ENCODE data around the gene TFCP2L1. TPM values are rescaled to one million over a fixed set of nuclear protein-coding genes. Genes with fewer than 3 reads are reported as not detected.

TFCP2L1 gene
- total and polyA plus RNA-seq, 2 donors (not counting 1 experiment from before 2014, with no cell fraction given): not detected

DNA sequence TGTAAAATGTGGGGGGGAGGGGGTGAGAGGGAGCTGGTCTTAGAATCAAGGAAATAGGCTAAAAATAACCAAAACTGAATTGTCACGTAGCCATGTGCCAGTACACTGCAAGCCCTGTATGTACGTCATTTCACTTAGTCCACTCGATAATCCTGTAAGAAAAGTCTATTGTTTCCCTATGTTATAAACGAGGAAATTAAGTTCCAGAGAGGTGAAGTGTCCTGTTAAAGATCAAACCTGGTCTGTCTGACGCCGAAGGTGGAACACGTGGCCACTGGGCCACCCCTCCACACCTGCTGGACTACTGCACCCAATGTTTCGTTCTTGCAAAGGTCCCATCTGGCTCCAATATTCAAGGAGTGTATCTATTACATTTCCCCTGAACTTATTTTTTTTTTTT is 29.6 kb downstream of the TFCP2L1 start:
- no peaks in the 10 kb centered on the region for H3K4me1 ChIP-seq (ENCODE audit: control insufficient read depth, extremely low read depth, insufficient read depth, low read length)
- DNase-seq (ENCODE audit: low read depth in 2 of 2): no peak
- no peaks in the 10 kb centered on the region for H3K9me3 ChIP-seq (ENCODE audit: control insufficient read depth, insufficient read depth, low read depth, low read length)
- H4K20me1 ChIP-seq (ENCODE audit: control insufficient read depth, extremely low read depth, insufficient read depth, low read length): no peaks in the 10 kb centered on the region
- TF ChIP-seq, protein P1, sequence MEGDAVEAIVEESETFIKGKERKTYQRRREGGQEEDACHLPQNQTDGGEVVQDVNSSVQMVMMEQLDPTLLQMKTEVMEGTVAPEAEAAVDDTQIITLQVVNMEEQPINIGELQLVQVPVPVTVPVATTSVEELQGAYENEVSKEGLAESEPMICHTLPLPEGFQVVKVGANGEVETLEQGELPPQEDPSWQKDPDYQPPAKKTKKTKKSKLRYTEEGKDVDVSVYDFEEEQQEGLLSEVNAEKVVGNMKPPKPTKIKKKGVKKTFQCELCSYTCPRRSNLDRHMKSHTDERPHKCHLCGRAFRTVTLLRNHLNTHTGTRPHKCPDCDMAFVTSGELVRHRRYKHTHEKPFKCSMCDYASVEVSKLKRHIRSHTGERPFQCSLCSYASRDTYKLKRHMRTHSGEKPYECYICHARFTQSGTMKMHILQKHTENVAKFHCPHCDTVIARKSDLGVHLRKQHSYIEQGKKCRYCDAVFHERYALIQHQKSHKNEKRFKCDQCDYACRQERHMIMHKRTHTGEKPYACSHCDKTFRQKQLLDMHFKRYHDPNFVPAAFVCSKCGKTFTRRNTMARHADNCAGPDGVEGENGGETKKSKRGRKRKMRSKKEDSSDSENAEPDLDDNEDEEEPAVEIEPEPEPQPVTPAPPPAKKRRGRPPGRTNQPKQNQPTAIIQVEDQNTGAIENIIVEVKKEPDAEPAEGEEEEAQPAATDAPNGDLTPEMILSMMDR (conservative IDR thresholded peaks at IDR 0.05 in 1 of 2, IDR thresholded peaks at IDR 0.05 in 1 of 2; ENCODE audit: low read depth in 1 of 2, low read length in 2 of 2): no peak
- no peak for TF ChIP-seq EZH2 (IDR thresholded peaks at IDR 0.05; ENCODE audit: low read length, missing control alignments)
- no peaks in the 10 kb centered on the region for H3K79me2 ChIP-seq (ENCODE audit: control insufficient read depth, insufficient read depth, low read length)
- H3K36me3 ChIP-seq (ENCODE audit: control insufficient read depth, insufficient read depth, low read length): no peaks in the 10 kb centered on the region
- no peak overlapping the region for H3K4me3 ChIP-seq (replicated peaks in 1 of 4; ENCODE audit: control extremely low read depth in 1 of 4, insufficient read depth in 1 of 4, low read depth in 3 of 4, low read length in 4 of 4)
- no peak overlapping the region for H3K9ac ChIP-seq (ENCODE audit: insufficient read depth, low read length)
- H2AFZ ChIP-seq (ENCODE audit: low read length): no peak overlapping the region
- peaks cover 4% of the 10 kb centered on the region for H3K27me3 ChIP-seq (ENCODE audit: control insufficient read depth, insufficient read depth, low read length)
- no peak overlapping the region for H3K27ac ChIP-seq (ENCODE audit: insufficient read depth, low read length)
- no peak overlapping the region for H3K4me2 ChIP-seq (ENCODE audit: extremely low read depth, insufficient read depth, low read length)

DNA sequence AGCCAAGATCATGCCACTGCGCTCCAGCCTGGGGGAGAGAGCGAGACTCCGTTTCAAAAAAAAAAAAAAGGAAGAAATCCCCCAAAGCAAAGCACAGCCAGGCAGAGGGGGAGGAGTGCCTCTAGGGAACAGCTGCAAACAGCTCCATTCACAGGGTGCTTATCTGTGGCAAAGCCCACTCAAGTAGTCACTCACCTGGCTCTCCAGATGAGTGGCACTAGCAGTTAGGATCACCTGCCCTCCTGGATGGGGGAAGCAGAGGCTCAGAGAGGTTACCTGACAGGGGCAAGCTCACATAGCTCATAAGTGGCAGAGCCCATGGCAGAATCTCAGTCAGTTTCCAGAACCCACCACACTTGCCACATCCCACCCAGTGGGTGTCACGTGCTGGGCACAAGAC is 30.3 kb downstream of the TFCP2L1 start:
- Histone ChIP-seq H3K4me3 (replicated peaks in 1 of 4; ENCODE audit: control extremely low read depth in 1 of 4, insufficient read depth in 1 of 4, low read depth in 3 of 4, low read length in 4 of 4) (no peak overlapping the region), H3K9me3 (ENCODE audit: control insufficient read depth, insufficient read depth, low read depth, low read length) (no peaks in the 10 kb centered on the region), H3K27me3 (ENCODE audit: control insufficient read depth, insufficient read depth, low read length) (peaks cover 4% of the 10 kb centered on the region), H4K20me1 (ENCODE audit: control insufficient read depth, extremely low read depth, insufficient read depth, low read length) (no peaks in the 10 kb centered on the region), H3K79me2 (ENCODE audit: control insufficient read depth, insufficient read depth, low read length) (no peaks in the 10 kb centered on the region), H3K27ac (ENCODE audit: insufficient read depth, low read length) (no peak overlapping the region), H3K36me3 (ENCODE audit: control insufficient read depth, insufficient read depth, low read length) (no peaks in the 10 kb centered on the region), H3K4me1 (ENCODE audit: control insufficient read depth, extremely low read depth, insufficient read depth, low read length) (no peaks in the 10 kb centered on the region), H3K9ac (ENCODE audit: insufficient read depth, low read length) (no peak overlapping the region), H3K4me2 (ENCODE audit: extremely low read depth, insufficient read depth, low read length) (no peak overlapping the region), H2AFZ (ENCODE audit: low read length) (no peak overlapping the region)
- TF ChIP-seq EZH2 (IDR thresholded peaks at IDR 0.05; ENCODE audit: low read length, missing control alignments): no peak
- TF ChIP-seq, protein P1 (conservative IDR thresholded peaks at IDR 0.05 in 1 of 2, IDR thresholded peaks at IDR 0.05 in 1 of 2; ENCODE audit: low read depth in 1 of 2, low read length in 2 of 2): no peak
- no peak for DNase-seq (ENCODE audit: low read depth in 2 of 2)

DNA sequence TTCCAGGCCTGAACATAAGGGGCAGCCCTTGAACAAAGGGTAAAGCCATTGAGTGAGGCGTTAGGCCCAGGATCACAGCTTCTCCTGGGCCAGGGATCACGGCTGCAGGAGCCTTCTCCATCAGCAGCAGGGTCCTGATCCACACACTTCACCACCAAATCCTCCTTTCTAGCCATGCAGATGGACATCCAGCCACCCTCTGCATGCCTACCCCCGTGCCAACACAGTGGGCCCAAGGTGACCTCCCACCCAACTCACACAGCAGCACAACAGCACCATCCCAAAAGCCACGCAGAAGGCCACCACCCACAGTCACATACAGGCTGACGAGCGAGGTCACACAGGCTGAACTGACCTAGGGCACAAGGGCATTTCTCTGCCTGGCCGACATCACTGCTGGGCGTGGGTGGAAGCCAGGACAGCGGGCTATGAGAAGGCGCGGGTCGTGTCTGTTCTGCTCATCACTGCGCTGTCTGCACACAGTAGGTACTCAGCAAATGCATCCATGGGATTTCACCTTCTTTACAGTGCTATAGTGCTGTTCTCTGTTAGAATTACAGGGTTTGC is 31.2 kb downstream of the TFCP2L1 start:
- Histone ChIP-seq H3K36me3 (ENCODE audit: control insufficient read depth, insufficient read depth, low read length) (no peaks in the 10 kb centered on the region), H3K27me3 (ENCODE audit: control insufficient read depth, insufficient read depth, low read length) (peaks cover 4% of the 10 kb centered on the region), H3K79me2 (ENCODE audit: control insufficient read depth, insufficient read depth, low read length) (no peaks in the 10 kb centered on the region), H3K27ac (ENCODE audit: insufficient read depth, low read length) (no peak overlapping the region), H3K9me3 (ENCODE audit: control insufficient read depth, insufficient read depth, low read depth, low read length) (no peaks in the 10 kb centered on the region), H2AFZ (ENCODE audit: low read length) (no peak overlapping the region), H3K4me3 (replicated peaks in 1 of 4; ENCODE audit: control extremely low read depth in 1 of 4, insufficient read depth in 1 of 4, low read depth in 3 of 4, low read length in 4 of 4) (no peak overlapping the region), H3K4me1 (ENCODE audit: control insufficient read depth, extremely low read depth, insufficient read depth, low read length) (no peaks in the 10 kb centered on the region), H4K20me1 (ENCODE audit: control insufficient read depth, extremely low read depth, insufficient read depth, low read length) (no peaks in the 10 kb centered on the region), H3K4me2 (ENCODE audit: extremely low read depth, insufficient read depth, low read length) (no peak overlapping the region), H3K9ac (ENCODE audit: insufficient read depth, low read length) (no peak overlapping the region)
- DNase-seq (ENCODE audit: low read depth in 2 of 2): no peak
- TF ChIP-seq EZH2 (IDR thresholded peaks at IDR 0.05; ENCODE audit: low read length, missing control alignments): no peak
- TF ChIP-seq, protein P1 (conservative IDR thresholded peaks at IDR 0.05 in 1 of 2, IDR thresholded peaks at IDR 0.05 in 1 of 2; ENCODE audit: low read depth in 1 of 2, low read length in 2 of 2): no peak

Measured in fibroblast of lung (primary cell).